Measurements from ENCODE around the gene TRAPPC10.
A peak's percentile ranks its signal among the peaks of the same experiment; 100 is the strongest.

Gene TRAPPC10

GRCh38 chr21:44006017-44006619 lies 6.0 kb upstream of the TRAPPC10 start:
- no peak for DNase-seq

GRCh38 chr21:44006656-44007055 lies 5.5 kb upstream of the TRAPPC10 start:
- DNase-seq: no peak

GRCh38 chr21:44010429-44010828 lies 1.7 kb upstream of the TRAPPC10 start:
- DNase-seq: peak; percentile 22

- DNase-seq: no peak
Observed at GRCh38 chr21:44011123-44011522, 986 bp upstream of the TRAPPC10 start.

GRCh38 chr21:44012474-44013379 lies 618 bp downstream of the TRAPPC10 start:
- peak; percentile 94 for DNase-seq

- peak; percentile 73 for DNase-seq
Observed at GRCh38 chr21:44013380-44014088, 1.4 kb downstream of the TRAPPC10 start.

GRCh38 chr21:44017601-44018000 lies 5.5 kb downstream of the TRAPPC10 start:
- peak; percentile 51 for DNase-seq

- no peak for DNase-seq
Observed at GRCh38 chr21:44018127-44018526, 6.0 kb downstream of the TRAPPC10 start.

GRCh38 chr21:44018813-44019567 lies 6.9 kb downstream of the TRAPPC10 start:
- DNase-seq: peak; percentile 18

GRCh38 chr21:44019568-44019958 lies 7.5 kb downstream of the TRAPPC10 start:
- DNase-seq: no peak

- no peak for DNase-seq
Observed at GRCh38 chr21:44020551-44020950, 8.4 kb downstream of the TRAPPC10 start.

- DNase-seq: no peak
Observed at GRCh38 chr21:44021064-44021463, 9.0 kb downstream of the TRAPPC10 start.

- DNase-seq: no peak
Observed at GRCh38 chr21:44024257-44024656, 12.1 kb downstream of the TRAPPC10 start.

GRCh38 chr21:44024887-44025353 lies 12.8 kb downstream of the TRAPPC10 start:
- DNase-seq: peak; percentile 64

GRCh38 chr21:44027607-44028286 lies 15.6 kb downstream of the TRAPPC10 start:
- DNase-seq: no peak

GRCh38 chr21:44028287-44028659 lies 16.2 kb downstream of the TRAPPC10 start:
- no peak for DNase-seq

- DNase-seq: peak; percentile 22
Observed at GRCh38 chr21:44029460-44030087, 17.5 kb downstream of the TRAPPC10 start.

GRCh38 chr21:44035244-44035643 lies 23.1 kb downstream of the TRAPPC10 start:
- no peak for DNase-seq

- DNase-seq: no peak
Observed at GRCh38 chr21:44038063-44038462, 26.0 kb downstream of the TRAPPC10 start.

- no peak for DNase-seq
Observed at GRCh38 chr21:44039828-44040227, 27.7 kb downstream of the TRAPPC10 start.

GRCh38 chr21:44043613-44044012 lies 31.5 kb downstream of the TRAPPC10 start:
- DNase-seq: peak; percentile 68

- DNase-seq: no peak
Observed at GRCh38 chr21:44046734-44047133, 34.6 kb downstream of the TRAPPC10 start.
